HG03469 (cell line): ENCODE results near the gene MRPL2.

Source experiments
- ATAC-seq: cut with Tn5 transposase; IDR thresholded peaks from one replicate; pipeline ENCODE4 v1.9.1; 2021; ENCODE audit warnings: mild to moderate bottlenecking, moderate library complexity, moderate number of reproducible peaks; ENCODE audit not compliant: unreplicated experiment

The MRPL2 gene

DNA sequence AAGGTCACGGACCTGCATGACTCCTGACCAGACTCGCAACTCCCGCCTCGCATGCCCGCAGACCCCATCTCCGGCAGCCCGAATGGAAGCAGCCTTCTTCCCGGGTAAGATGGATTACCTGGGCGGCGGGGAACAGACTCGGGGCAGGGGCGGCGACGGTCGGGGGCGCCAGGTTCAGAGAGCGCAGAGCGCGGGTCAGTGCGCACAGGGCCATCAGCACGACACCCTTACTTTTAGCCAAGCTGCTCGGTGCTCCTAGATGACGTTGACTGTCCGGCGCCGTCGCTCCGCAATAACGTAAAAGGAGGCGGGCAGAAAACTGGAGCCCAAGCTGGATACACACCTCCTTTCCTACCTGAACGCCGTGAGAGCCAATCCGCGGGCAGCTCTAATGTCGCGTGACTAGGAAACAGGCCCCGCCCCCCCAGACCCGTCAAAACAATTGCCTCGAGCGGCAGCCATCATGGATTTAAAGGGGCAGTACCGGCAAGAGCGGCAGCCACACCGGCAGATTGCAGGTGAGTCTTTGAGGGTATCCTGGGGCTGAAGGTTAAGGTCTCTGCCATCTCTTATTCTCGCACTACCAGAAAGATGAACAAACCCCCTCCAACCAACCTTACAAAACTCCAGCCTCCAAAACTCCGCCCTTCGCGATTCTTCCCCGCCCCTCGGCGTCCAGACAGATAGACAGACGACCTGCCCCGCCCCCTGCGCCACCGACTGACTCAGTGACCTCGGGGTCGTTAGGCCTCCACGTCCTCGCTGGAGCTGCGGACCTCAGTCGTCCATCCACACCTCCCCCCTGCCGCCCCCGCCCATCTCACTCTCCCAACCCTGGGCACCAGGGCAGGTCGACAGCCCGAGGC lies at the start of gene MRPL2, which contains the start of gene KLC4:
MRPL2 (minus strand) TSS at position 267 of the 866 bp plus-strand sequence; CDS start at position 214, 53 bp downstream.
KLC4 (plus strand) TSS at position 464 of the 866 bp plus-strand sequence. CDS start 1,705 bp downstream, outside the sequence.
- ATAC-seq: peak; percentile 78

DNA sequence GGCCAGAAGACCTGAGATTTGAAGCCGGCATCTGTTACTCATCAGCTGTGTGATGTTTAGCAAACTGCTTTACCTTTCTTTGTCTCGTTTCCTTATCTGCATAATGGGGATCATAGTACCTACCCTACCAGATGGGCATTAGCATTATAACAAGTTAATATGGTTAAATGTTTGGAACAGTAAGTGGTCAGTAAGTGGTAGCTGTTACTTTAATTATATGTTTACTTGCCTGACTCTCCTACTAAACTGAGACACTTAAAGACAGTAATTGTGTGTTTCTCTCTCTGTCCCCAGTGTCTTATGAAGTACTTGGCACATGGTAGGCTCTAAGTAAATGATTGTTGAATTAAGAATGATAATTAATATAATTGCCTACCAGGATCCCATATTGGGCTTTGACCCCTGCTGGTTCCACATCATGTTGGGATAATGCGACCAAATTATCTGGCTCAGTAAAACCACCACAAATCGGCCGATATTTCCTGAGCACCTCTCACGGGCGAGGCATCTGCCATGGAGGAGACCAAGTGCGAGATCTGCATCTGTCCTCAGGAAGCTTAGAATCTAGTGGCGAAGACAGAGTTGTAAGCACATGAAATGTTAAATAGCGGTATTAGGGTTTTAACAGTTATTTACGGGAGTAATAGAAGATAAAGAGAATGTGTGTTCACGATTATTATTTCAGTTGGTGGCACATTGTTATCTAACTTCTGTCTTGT lies 48.3 kb upstream of the MRPL2 start:
- no peak for ATAC-seq

GRCh38 chr6:43105538-43106222 lies 46.4 kb upstream of the MRPL2 start:
- ATAC-seq: no peak

DNA sequence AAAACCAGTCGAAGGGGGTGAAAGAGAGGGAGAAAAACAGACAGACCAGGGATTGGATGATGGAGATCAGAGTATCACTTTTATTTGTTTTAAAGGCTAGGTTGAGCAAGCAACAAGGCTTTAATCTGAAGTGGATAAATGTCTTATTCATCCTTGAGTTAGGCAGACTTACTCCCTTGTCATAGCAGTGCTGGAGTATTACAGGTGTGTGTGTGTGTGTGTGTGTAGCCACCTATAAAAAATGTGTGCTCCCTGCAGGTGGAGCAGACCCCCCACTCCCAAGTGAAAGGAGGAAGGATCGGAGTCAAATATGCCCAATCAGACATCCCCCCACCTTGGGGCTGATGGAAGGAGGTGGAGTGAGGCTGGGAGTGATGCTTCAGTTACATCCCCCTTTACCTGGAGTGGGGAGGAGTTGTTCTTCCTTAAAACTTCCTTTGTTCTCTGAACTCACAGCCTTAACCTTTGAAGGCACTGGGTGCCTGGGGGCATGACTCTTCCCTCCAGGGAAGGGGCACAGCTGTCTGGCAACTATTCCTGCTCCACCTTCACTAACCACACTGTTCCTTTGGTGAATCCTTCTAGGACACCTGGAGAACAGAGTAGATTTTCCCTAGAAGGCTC lies 44.1 kb upstream of the MRPL2 start:
- ATAC-seq: no peak

- no peak for ATAC-seq
These were observed 42.3 kb upstream of the MRPL2 start for GRCh38 chr6:43101497-43101896.

GRCh38 chr6:43097502-43097901 lies 38.3 kb upstream of the MRPL2 start:
- ATAC-seq: no peak

- ATAC-seq: no peak
These were observed 37.9 kb upstream of the MRPL2 start for GRCh38 chr6:43097098-43097489.

GRCh38 chr6:43096451-43097097 lies 37.3 kb upstream of the MRPL2 start:
- ATAC-seq: no peak

GRCh38 chr6:43095939-43096338 lies 36.7 kb upstream of the MRPL2 start:
- no peak for ATAC-seq

GRCh38 chr6:43093436-43094289 lies 34.4 kb upstream of the MRPL2 start:
- ATAC-seq: no peak

DNA sequence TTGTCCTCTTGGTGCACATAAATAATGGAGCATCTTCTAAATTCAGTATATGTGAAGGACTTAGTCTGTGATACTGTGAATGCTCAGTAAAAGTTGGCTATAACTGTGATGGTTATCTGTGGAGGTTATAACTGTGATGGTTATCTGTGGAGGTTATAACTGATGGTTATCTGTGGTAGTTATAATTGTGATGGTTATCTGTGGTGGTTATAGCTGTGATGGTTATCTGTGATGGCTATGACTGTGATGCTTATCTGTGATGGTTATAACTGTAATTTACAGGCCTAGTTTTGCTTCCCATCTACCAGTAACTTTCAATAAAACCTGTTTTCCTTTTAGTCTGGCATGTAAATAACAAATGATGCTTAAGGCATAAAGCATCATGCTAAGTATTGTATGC lies 33.4 kb upstream of the MRPL2 start:
- ATAC-seq: no peak

DNA sequence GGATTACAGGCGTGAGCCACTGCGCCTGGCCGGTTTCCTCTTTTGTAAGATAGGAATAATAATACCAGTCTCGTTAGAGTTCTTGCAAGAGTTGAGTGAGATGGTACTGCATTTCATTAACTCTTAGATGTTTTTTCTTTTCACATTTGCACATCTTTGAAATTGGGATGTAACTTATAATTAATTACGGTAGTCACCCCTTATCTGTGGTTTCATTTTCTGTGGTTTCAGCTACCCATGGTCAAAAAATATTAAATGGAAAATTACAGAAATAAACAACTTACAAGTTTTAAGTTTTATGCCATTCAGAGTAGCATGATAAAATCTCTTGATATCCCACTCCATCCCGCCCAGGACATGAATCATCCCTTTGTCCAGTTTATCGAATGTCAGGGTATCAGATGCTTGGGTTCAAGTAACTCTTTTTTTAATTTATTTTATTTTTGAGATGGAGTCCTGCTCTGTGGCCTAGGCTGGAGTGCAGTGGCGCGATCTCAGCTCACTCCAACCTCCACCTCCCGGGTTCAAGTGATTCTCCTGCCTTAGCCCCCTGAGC lies 32.3 kb upstream of the MRPL2 start:
- no peak for ATAC-seq

- ATAC-seq: no peak
These were observed 31.8 kb upstream of the MRPL2 start for GRCh38 chr6:43091020-43091419.

DNA sequence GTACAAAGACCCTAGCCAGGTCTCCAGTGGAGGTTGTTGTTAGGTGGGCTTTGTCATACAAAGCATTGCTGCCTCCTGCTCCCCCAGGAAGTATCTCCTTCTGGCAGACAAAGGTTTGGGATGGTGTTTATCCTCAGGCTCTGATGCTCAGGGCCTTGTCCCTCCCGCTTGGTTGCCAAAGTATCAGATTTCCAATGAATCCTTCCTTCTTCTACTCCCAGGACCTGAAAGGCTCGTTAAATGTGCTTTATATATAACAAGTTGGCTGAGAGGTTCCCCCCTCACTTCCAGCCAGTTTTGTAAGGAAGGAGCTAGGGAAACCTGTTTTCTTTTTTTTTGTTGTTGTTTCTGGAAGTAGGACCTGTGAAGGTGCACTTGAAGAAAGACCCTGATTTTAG lies 31.3 kb upstream of the MRPL2 start:
- no peak for ATAC-seq

DNA sequence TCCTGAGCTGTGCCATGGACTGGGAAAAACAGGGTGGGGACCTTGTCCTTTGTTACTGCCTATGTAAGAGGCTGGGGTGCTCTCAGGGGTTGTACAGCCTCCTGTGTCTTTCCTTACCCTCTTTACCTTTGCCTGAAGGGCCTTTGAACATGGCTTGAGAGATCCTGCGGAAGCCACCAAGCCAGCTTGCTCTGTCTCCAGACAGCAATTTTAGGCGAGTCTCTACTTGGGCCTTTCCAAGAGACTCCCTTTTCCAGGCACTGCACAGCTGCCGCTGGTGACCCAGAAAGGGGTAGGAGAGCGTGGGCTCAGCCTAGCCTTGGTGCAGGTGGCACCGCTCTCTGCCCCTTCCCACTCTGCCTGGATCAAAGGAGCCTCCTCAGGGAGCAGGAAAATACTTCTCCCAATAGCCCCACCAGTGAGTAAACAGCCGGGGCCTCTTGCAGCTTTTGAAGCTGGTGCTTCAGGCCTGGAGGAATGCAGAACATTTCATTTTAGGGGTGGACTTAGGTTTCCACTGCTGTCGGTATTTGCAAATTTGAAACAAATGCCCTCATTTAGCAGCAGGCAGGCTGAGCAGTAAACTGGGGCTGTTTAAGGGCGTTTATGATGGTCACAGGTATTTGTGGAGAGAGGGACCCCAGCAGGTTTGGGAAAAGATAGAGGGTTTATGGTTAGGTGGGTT lies 30.8 kb upstream of the MRPL2 start:
- no peak for ATAC-seq

GRCh38 chr6:43089467-43089866 lies 30.2 kb upstream of the MRPL2 start:
- no peak for ATAC-seq

DNA sequence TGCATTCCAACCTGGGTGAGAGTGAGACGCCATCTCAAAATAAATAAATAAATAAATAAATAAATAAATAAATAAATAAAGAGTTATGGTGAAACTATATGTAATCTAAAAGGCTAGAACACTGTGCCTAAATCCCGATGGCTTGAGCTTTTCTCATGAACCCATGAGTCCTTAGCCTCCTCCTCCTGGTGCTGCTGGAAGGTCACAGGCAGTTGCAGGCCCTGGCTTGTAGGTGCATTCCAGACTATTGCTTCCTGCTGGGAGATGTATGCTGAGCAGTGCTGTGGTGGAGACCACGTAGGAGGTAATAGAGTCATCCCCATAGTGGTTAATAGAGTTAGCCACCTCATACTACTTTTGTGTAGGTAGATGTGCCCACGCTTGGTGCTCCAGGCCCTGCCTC lies 29.4 kb upstream of the MRPL2 start:
- no peak for ATAC-seq

DNA sequence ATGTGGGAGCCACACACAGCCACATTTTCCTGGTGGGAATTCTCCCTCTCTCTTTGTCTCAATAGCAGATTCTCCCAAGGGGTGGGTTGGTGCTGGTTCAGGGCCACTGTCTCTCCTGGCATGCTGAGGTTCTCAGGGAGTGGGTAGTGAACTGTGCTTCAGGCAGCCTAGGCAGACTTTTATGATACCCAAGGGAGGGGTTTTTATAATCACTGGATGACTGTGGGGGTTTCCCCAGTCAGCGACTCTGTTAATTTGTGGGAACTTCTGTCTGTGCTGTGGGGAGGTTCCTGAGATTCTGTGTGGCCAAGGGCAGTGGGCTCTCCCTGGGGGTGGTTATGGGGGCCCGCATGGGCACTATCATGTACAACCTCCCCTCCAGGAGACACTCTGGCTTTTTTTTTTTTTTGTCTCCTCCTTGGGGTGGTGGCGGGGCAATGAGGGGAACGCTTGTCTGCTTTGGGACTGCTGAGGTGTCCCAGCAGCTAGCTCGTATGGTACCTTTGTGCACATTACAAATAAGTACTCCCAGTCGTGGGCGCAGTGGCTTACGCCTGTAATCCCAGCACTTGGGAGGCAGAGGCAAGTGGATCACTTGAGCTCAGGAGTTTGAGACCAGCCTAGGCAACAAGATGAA lies 26.9 kb upstream of the MRPL2 start:
- ATAC-seq: no peak
